ENCODE measurements around the gene PASK. TPM values are rescaled to one million over a fixed set of nuclear protein-coding genes. Genes with fewer than 3 reads are reported as not detected.

Gene PASK
- total and polyA plus RNA-seq, 2 experiments from 2014 or later: 7.0 to 11.9 TPM

DNA sequence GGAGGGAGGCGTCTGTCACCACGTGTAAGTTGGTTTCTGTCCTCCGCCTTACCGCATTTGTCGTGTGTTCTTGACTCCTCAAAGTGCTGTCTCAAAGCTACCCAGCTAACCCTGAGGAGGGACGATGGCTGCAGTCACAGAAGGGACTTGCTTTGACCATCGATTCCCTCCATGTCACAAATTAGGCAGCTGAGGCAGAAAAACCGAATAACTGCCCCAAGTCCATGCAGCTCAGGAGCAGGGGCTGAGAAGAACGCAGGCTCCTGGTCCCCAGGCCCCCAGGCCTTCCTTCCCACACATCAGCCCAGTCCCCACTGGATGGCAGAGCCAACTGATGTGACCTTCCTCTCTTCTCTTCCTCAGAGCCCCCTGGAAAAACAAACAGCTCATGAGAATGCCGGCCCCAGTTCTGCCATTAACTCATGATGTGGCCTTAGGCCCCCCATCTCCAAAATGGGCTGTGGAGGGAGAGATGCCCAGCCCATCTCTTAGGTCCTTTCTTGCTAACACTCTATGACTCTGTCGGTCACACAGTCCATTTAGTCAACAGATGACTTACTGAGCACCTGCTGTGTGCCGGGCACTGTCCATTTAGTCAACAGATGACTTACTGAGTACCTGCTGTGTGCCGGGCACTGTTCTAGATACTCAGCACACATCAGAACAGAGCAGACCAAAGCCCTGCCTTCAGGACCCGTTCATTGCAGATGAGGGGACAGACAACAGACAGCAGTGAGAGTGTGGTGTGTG lies 66.8 kb downstream of the PASK start:
- no peak overlapping the region for H3K27ac ChIP-seq
- DNase-seq (ENCODE audit: low read depth in 1 of 2, low spot score in 1 of 2): no peak
- H3K27me3 ChIP-seq: no peaks in the 10 kb centered on the region
- H3K4me3 ChIP-seq: no peak overlapping the region
- H3K9me3 ChIP-seq (ENCODE audit: low read depth): no peaks in the 10 kb centered on the region
- no peaks in the 10 kb centered on the region for H3K4me1 ChIP-seq (ENCODE audit: low read depth)
- peaks cover 12% of the 10 kb centered on the region for H3K36me3 ChIP-seq
- TF ChIP-seq, protein P1, sequence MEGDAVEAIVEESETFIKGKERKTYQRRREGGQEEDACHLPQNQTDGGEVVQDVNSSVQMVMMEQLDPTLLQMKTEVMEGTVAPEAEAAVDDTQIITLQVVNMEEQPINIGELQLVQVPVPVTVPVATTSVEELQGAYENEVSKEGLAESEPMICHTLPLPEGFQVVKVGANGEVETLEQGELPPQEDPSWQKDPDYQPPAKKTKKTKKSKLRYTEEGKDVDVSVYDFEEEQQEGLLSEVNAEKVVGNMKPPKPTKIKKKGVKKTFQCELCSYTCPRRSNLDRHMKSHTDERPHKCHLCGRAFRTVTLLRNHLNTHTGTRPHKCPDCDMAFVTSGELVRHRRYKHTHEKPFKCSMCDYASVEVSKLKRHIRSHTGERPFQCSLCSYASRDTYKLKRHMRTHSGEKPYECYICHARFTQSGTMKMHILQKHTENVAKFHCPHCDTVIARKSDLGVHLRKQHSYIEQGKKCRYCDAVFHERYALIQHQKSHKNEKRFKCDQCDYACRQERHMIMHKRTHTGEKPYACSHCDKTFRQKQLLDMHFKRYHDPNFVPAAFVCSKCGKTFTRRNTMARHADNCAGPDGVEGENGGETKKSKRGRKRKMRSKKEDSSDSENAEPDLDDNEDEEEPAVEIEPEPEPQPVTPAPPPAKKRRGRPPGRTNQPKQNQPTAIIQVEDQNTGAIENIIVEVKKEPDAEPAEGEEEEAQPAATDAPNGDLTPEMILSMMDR (IDR thresholded peaks at IDR 0.05; ENCODE audit: low read depth, low read length): no peak

DNA sequence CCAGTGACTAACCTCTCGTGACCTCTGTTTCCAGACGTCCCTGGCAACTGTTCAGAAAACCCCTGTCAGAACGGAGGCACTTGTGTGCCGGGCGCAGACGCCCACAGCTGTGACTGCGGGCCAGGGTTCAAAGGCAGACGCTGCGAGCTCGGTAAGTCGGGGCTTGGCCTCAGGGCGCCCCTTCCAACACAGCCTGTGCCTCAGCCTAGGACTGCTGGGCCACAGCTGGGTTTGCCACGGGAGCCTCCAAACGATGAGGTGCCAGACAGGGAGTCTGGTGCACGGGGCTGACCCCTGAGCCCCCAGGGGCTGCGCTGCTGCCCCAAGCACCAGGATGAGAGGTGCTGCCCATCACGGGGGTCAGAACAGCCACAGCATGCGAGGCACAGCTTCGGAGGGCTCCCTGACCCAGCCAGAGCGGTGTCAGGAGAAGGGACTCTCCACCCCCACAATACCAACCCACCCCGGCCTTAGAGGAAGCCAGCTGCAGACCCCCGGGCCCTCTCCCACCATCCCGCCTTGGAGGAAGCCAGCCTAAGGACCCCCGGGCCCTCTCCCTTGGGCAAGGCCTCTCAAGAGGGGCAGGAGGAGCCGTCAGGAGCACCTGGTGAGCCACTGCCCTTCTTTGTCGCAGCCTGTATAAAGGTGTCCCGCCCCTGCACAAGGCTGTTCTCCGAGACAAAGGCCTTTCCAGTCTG lies 67.5 kb downstream of the PASK start:
- Histone ChIP-seq H3K27me3 (no peaks in the 10 kb centered on the region), H3K4me1 (ENCODE audit: low read depth) (no peaks in the 10 kb centered on the region), H3K27ac (no peak overlapping the region), H3K9me3 (ENCODE audit: low read depth) (no peaks in the 10 kb centered on the region), H3K4me3 (no peak overlapping the region), H3K36me3 (peaks cover 7% of the 10 kb centered on the region)
- no peak for DNase-seq (ENCODE audit: low read depth in 1 of 2, low spot score in 1 of 2)
- TF ChIP-seq, protein P1 (IDR thresholded peaks at IDR 0.05; ENCODE audit: low read depth, low read length): no peak

DNA sequence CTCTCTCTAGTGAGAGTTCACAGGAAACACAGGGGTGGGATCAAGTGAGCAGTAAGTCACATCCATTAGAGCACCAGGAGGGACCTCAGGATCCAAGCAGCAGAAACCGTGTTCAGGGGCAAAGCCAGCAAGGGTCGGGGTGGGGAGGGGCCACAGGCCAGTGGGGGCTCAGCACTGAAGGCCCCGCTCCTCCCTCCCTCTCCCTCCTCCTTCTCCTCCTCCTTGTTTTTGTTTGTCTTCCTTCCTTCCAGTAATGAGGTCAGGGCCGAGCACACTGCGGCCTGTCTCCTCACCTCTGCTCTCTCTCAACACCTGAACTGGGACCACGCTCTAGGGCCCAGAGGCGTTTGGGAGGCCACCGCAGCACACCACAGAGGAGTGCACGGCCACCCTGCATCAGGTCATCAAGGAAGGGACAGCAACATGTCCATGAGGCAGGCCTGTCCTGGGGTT lies 68.1 kb downstream of the PASK start:
- no peaks in the 10 kb centered on the region for H3K9me3 ChIP-seq (ENCODE audit: low read depth)
- TF ChIP-seq, protein P1 (IDR thresholded peaks at IDR 0.05; ENCODE audit: low read depth, low read length): no peak
- H3K36me3 ChIP-seq: peaks cover under 1% of the 10 kb centered on the region
- H3K27me3 ChIP-seq: no peaks in the 10 kb centered on the region
- H3K4me3 ChIP-seq: no peak overlapping the region
- H3K4me1 ChIP-seq (ENCODE audit: low read depth): no peaks in the 10 kb centered on the region
- no peak for DNase-seq (ENCODE audit: low read depth in 1 of 2, low spot score in 1 of 2)
- H3K27ac ChIP-seq: no peak overlapping the region

DNA sequence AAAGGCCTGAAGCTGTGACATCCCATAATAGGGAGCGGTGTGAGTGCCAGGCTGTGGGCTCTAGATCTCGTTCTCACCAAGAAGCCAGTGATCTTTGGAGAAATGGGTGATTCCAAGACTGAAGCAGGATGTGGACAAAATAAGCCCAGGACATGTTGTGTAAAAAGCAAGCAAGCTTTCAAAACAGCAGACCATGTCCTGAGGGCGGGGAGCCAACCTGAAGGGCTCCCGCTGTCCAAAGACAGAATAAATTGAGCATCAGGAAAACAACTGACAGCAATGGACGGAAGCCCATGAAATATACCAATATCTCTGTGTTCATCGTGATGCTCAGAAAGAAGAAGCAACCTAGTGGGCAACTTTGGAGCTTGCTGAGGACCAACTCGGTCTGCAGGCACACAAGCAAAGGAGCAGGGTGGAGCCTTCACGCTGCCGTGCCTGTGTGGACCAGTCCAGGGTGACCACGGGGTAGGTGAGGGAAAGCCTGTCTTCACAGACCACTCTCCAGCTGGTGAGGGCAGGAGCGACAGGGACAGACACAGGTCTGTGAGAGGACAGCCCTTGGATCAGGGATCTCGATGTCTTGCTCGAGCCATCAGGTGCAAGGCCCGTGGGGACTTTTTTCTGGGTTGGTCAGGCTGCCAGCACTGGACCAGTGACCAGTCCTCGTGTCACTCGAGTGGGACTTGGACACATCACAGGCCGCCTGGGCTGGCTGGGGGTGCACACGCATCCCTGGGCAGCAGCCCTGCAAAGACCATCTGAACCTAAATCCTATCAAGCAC lies 68.7 kb downstream of the PASK start:
- DNase-seq (ENCODE audit: low read depth in 1 of 2, low spot score in 1 of 2): no peak
- Histone ChIP-seq H3K27me3 (no peaks in the 10 kb centered on the region), H3K4me3 (no peak overlapping the region), H3K9me3 (ENCODE audit: low read depth) (no peaks in the 10 kb centered on the region), H3K4me1 (ENCODE audit: low read depth) (no peaks in the 10 kb centered on the region), H3K27ac (no peak overlapping the region), H3K36me3 (no peaks in the 10 kb centered on the region)
- TF ChIP-seq, protein P1 (IDR thresholded peaks at IDR 0.05; ENCODE audit: low read depth, low read length): no peak

DNA sequence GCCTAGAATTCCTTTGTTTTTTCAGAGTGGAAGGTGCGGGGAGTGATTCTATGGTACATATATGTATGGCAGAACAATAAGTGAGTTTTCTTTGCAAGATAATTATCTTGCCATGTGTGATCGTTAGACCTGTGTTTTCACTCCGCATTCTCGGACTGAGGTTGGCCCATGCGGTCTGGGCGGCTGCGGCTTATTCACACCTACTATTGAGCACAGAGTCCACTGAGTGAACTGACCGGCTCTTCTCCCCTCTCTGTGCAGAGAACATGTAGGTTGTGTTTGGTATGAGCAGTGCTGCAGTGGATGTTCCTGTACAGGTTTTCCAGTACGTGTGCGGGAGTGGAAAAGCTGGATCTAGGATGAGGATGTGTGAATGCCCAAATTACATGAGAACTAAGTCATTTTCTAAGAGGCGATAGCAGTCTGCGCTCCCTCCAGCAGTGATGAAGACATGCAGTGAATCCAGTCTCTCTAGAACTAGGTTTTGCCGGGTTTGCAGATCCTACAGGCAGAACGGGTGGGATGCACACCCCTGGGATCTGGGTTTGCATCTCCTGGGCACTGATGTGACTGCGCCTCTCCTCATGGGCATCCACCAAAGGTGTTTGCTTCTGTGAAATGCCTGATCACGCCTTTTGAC lies 74.3 kb downstream of the PASK start:
- no peak for DNase-seq (ENCODE audit: low read depth in 1 of 2, low spot score in 1 of 2)
- Histone ChIP-seq H3K4me1 (ENCODE audit: low read depth) (no peaks in the 10 kb centered on the region), H3K27ac (no peak overlapping the region), H3K9me3 (ENCODE audit: low read depth) (no peaks in the 10 kb centered on the region), H3K4me3 (no peak overlapping the region), H3K27me3 (no peaks in the 10 kb centered on the region), H3K36me3 (peaks cover 8% of the 10 kb centered on the region)
- TF ChIP-seq, protein P1 (IDR thresholded peaks at IDR 0.05; ENCODE audit: low read depth, low read length): no peak

All from cardiac muscle cell (in vitro differentiated cells and primary cell).